Keratinocyte (primary cell): Measurements from ENCODE around the gene CCDC127. TPM values are rescaled to one million over a fixed set of nuclear protein-coding genes. Genes with fewer than 3 reads are reported as not detected.

Experiments used
- DNase-seq: peaks from one replicate; pipeline ENCODE4 v3.0.0-alpha.2; 2011; ENCODE audit warnings: low read depth, missing footprints, low spot score
- FAIRE-seq: peaks from 2 replicates; lab custom pipeline; 2011; peaks lifted over from hg19 to GRCh38; lab: Jason Lieb, UNC
- H2AFZ ChIP-seq: 2 replicates; pipeline ENCODE4 v1.6.0; 2012; ENCODE audit warnings: low read length, control low read depth, inconsistent platforms; ENCODE audit not compliant: control insufficient read depth
- H3K27ac ChIP-seq: 2 replicates; pipeline ENCODE4 v1.5.1; 2011; ENCODE audit warnings: low read length; ENCODE audit not compliant: control insufficient read depth, insufficient read depth
- H3K27me3 ChIP-seq: 3 replicates; pipeline ENCODE4 v1.6.0; 2011; ENCODE audit warnings: low read length; ENCODE audit not compliant: control insufficient read depth, insufficient read depth; ENCODE audit errors: extremely low read depth
- H3K36me3 ChIP-seq, 2 experiments: 2 replicates in 1 of 2; 3 replicates in 1 of 2; pipeline ENCODE4 v1.5.1; 2011; ENCODE audit warnings: low read length in 2 of 2, mild to moderate bottlenecking in 1 of 2; ENCODE audit not compliant: control insufficient read depth in 2 of 2, insufficient read depth in 2 of 2; ENCODE audit errors: extremely low read depth in 1 of 2
- H3K4me1 ChIP-seq: 3 replicates; pipeline ENCODE4 v1.5.1; 2011; ENCODE audit warnings: low read length; ENCODE audit not compliant: control insufficient read depth, insufficient read depth; ENCODE audit errors: extremely low read depth
- H3K4me2 ChIP-seq: 3 replicates; pipeline ENCODE4 v1.6.0; 2011; ENCODE audit warnings: low read depth, low read length; ENCODE audit not compliant: control insufficient read depth, insufficient read depth; ENCODE audit errors: extremely low read depth
- H3K4me3 ChIP-seq, 3 experiments: fragments of 200-600 bp in 1 of 3; sonication (generic) in 1 of 3; 2 replicates in 2 of 3; 3 replicates in 1 of 3; pipeline ENCODE4 v1.5.1; 2011 to 2016; ENCODE audit warnings: low read length in 3 of 3, mild to moderate bottlenecking in 3 of 3, control low read depth in 2 of 3, inconsistent platforms in 1 of 3, low read depth in 1 of 3, mixed read lengths in 1 of 3, mixed run types in 1 of 3, moderate library complexity in 1 of 3; ENCODE audit not compliant: control insufficient read depth in 2 of 3, insufficient read depth in 2 of 3; ENCODE audit errors: extremely low read depth in 1 of 3
- H3K79me2 ChIP-seq: 2 replicates; pipeline ENCODE4 v1.6.0; 2012; ENCODE audit warnings: low read length; ENCODE audit not compliant: control insufficient read depth, insufficient read depth
- H3K9ac ChIP-seq: 3 replicates; pipeline ENCODE4 v1.6.0; 2011; ENCODE audit warnings: low read length; ENCODE audit not compliant: control insufficient read depth, insufficient read depth; ENCODE audit errors: extremely low read depth
- H3K9me1 ChIP-seq: 3 replicates; pipeline ENCODE4 v1.6.0; 2011; ENCODE audit warnings: low read length; ENCODE audit not compliant: control insufficient read depth, insufficient read depth; ENCODE audit errors: extremely low read depth
- H3K9me3 ChIP-seq: 2 replicates; pipeline ENCODE4 v1.5.1; 2012; ENCODE audit warnings: low read depth, low read length; ENCODE audit not compliant: control insufficient read depth
- H4K20me1 ChIP-seq: 3 replicates; pipeline ENCODE4 v1.6.0; 2011; ENCODE audit warnings: low read length; ENCODE audit not compliant: control insufficient read depth, insufficient read depth; ENCODE audit errors: extremely low read depth
- CTCF ChIP-seq, 3 experiments: IDR thresholded peaks in 1 of 3; conservative IDR thresholded peaks in 1 of 3; optimal IDR thresholded peaks in 1 of 3; 2 replicates in 2 of 3; 3 replicates in 1 of 3; pipeline versions ENCODE3 to v1.5.1; 2011; ENCODE audit warnings: low read length in 3 of 3, mild to moderate bottlenecking in 3 of 3, moderate library complexity in 2 of 3, control low read depth in 1 of 3, inconsistent platforms in 1 of 3; ENCODE audit not compliant: insufficient read depth in 2 of 3; ENCODE audit errors: extremely low read depth in 1 of 3
- EZH2 ChIP-seq: IDR thresholded peaks from one replicate; pipeline ENCODE4 v1.6.1; 2012; ENCODE audit warnings: inconsistent platforms, mild to moderate bottlenecking, low read length, moderate library complexity
- dilution Hi-C: fragments of 300-500 bp; cut with MboI; formaldehyde crosslinking; loops from one replicate; pipeline ENCODE4 v1.7.0; 2020; ENCODE audit warnings: low sequenced_read_pairs; ENCODE audit not compliant: extremely low pct_ligation_motif_present
- polyA plus RNA-seq, 5 experiments: library from polyadenylated mRNA; depleted of rRNA in 3 of 5; stranded (reverse) in 3 of 5; stranded (forward) in 1 of 5; unstranded in 1 of 5; fragments of >200 nt; gene quantifications; 1 replicate in 1 of 5; 2 replicates in 3 of 5; 3 replicates in 1 of 5; pipeline versions ENCODE4 v1.2.1 to v1.2.3, GENCODE V29; 2011 to 2012; ENCODE audit warnings: missing spikeins in 2 of 5, low read depth in 1 of 5, low replicate concordance in 1 of 5

Gene CCDC127
- polyA plus RNA-seq, 1 donor (not counting 4 experiments of a cell fraction or from before 2014, with no cell fraction given), result 4.9 TPM

GRCh38 chr5:162190-162564, 55.8 kb downstream of the CCDC127 start:
- Histone ChIP-seq H2AFZ (no peak overlapping the region), H3K27me3 (no peaks in the 10 kb centered on the region)
- FAIRE-seq, result no peak

GRCh38 chr5:161803-162110, 56.2 kb downstream of the CCDC127 start:
- TF ChIP-seq EZH2 (no peak), CTCF (optimal IDR thresholded peaks at IDR 0.05 in 1 of 3, IDR thresholded peaks at IDR 0.05 in 1 of 3, conservative IDR thresholded peaks at IDR 0.05 in 1 of 3; ENCODE audit: extremely low read depth in 1 of 3, insufficient read depth in 2 of 3, low read length in 3 of 3) (no peak)
- Histone ChIP-seq H3K4me3 (no peak overlapping the region), H3K79me2 (no peaks in the 10 kb centered on the region), H3K27me3 (no peaks in the 10 kb centered on the region), H3K27ac (no peak overlapping the region), H3K4me2 (no peak overlapping the region), H3K9me1 (no peaks in the 10 kb centered on the region), H3K36me3 (no peaks in the 10 kb centered on the region), H2AFZ (no peak overlapping the region), H4K20me1 (no peaks in the 10 kb centered on the region), H3K9ac (no peak overlapping the region), H3K4me1 (no peaks in the 10 kb centered on the region), H3K9me3 (no peaks in the 10 kb centered on the region)
- no peak for FAIRE-seq
- dilution Hi-C loops, result no loop called here
- DNase-seq, result no peak

More at GRCh38 chr5:162190-162564, 55.8 kb downstream of the CCDC127 start:
- TF ChIP-seq CTCF (optimal IDR thresholded peaks at IDR 0.05 in 1 of 3, IDR thresholded peaks at IDR 0.05 in 1 of 3, conservative IDR thresholded peaks at IDR 0.05 in 1 of 3; ENCODE audit: extremely low read depth in 1 of 3, insufficient read depth in 2 of 3, low read length in 3 of 3), result no peak
- no peak for TF ChIP-seq EZH2
- DNase-seq, result no peak
- Histone ChIP-seq H3K36me3 (no peaks in the 10 kb centered on the region), H3K4me2 (no peak overlapping the region), H3K79me2 (no peaks in the 10 kb centered on the region), H3K9me3 (no peaks in the 10 kb centered on the region), H4K20me1 (no peaks in the 10 kb centered on the region), H3K9me1 (no peaks in the 10 kb centered on the region), H3K4me1 (no peaks in the 10 kb centered on the region), H3K4me3 (no peak overlapping the region), H3K27ac (no peak overlapping the region), H3K9ac (no peak overlapping the region)
- dilution Hi-C loops, result no loop called here
